Liver (tissue), 9 donors: Measurements from ENCODE around the gene CIITA. TPM values are rescaled to one million over a fixed set of nuclear protein-coding genes. Genes with fewer than 3 reads are reported as not detected.

Experiments
- DNase-seq: peaks from one replicate; pipeline ENCODE4 v3.0.0-alpha.2; 2017; ENCODE audit warnings: low spot score
- H3K27ac ChIP-seq, 2 donors: one replicate each; pipeline ENCODE4 v1.7.0; 2013; ENCODE audit warnings: inconsistent platforms in 2 of 2, low read length in 2 of 2, control low read depth in 1 of 2, low read depth in 1 of 2, mild to moderate bottlenecking in 1 of 2
- H3K27me3 ChIP-seq, 4 donors: one replicate each; pipeline versions ENCODE4 v1.6.1 to v1.7.0; 2013; ENCODE audit warnings: low read length in 3 of 4, inconsistent platforms in 1 of 4, mild to moderate bottlenecking in 1 of 4, moderate library complexity in 1 of 4; ENCODE audit not compliant: control insufficient read depth in 4 of 4, insufficient read depth in 4 of 4
- H3K36me3 ChIP-seq, 4 donors: one replicate each; pipeline versions ENCODE4 v1.6.1 to v1.7.0; 2013; ENCODE audit warnings: low read length in 3 of 4, mild to moderate bottlenecking in 3 of 4, low read depth in 1 of 4, moderate library complexity in 1 of 4; ENCODE audit not compliant: control insufficient read depth in 4 of 4, insufficient read depth in 3 of 4
- H3K4me1 ChIP-seq, 4 donors: one replicate each; pipeline versions ENCODE4 v1.6.1 to v1.7.0; 2013; ENCODE audit warnings: low read length in 3 of 4, mild to moderate bottlenecking in 3 of 4, moderate library complexity in 1 of 4; ENCODE audit not compliant: control insufficient read depth in 4 of 4, insufficient read depth in 4 of 4
- H3K4me3 ChIP-seq, 3 donors: one replicate each; pipeline versions ENCODE4 v1.6.1 to v1.7.0; 2013; ENCODE audit warnings: low read length in 3 of 3, control low read depth in 1 of 3, low read depth in 1 of 3, mild to moderate bottlenecking in 1 of 3
- H3K9ac ChIP-seq, 2 donors: one replicate each; pipeline ENCODE4 v1.7.0; 2013; ENCODE audit warnings: low read length in 2 of 2, mild to moderate bottlenecking in 2 of 2, moderate library complexity in 2 of 2, control low read depth in 1 of 2, low read depth in 1 of 2
- H3K9me3 ChIP-seq, 4 donors: one replicate each; pipeline versions ENCODE4 v1.6.1 to v1.7.0; 2013; ENCODE audit warnings: low read length in 3 of 4; ENCODE audit not compliant: control insufficient read depth in 4 of 4
- ATF3 ChIP-seq: IDR thresholded peaks from 2 replicates; pipeline ENCODE4 v1.6.1; 2016; ENCODE audit warnings: antibody characterized with exemption
- EGR1 ChIP-seq, 2 donors: IDR thresholded peaks; 2 replicates each; pipeline ENCODE4 v1.6.1; 2016 to 2018; ENCODE audit warnings: antibody characterized with exemption in 2 of 2, low read depth in 2 of 2
- FOXA2 ChIP-seq: IDR thresholded peaks from 2 replicates; pipeline ENCODE4 v1.6.1; 2016; ENCODE audit warnings: antibody characterized with exemption
- GABPA ChIP-seq, 2 donors: IDR thresholded peaks in 1 of 2; conservative IDR thresholded peaks in 1 of 2; 2 replicates each; pipeline ENCODE4 v1.6.1; 2016; ENCODE audit warnings: antibody characterized with exemption in 2 of 2, mild to moderate bottlenecking in 1 of 2, moderate library complexity in 1 of 2
- HNF4A ChIP-seq, 2 donors: conservative IDR thresholded peaks; 2 replicates each; pipeline ENCODE4 v1.6.1; 2016; ENCODE audit warnings: antibody characterized with exemption in 2 of 2, mild to moderate bottlenecking in 2 of 2
- HNF4G ChIP-seq: IDR thresholded peaks from 2 replicates; pipeline ENCODE4 v1.6.1; 2016; ENCODE audit warnings: antibody characterized with exemption
- JUND ChIP-seq, 2 donors: IDR thresholded peaks; 2 replicates each; pipeline ENCODE4 v1.6.1; 2016; ENCODE audit warnings: antibody characterized with exemption in 2 of 2
- NR2F2 ChIP-seq: IDR thresholded peaks from 2 replicates; pipeline ENCODE4 v1.6.1; 2016; ENCODE audit warnings: antibody characterized with exemption
- RAD21 ChIP-seq, 2 donors: IDR thresholded peaks; 2 replicates each; pipeline ENCODE4 v1.6.1; 2016; ENCODE audit warnings: antibody characterized with exemption in 2 of 2, mild to moderate bottlenecking in 2 of 2
- RXRA ChIP-seq, 2 donors: IDR thresholded peaks; 2 replicates each; pipeline ENCODE4 v1.6.1; 2017 to 2018; ENCODE audit warnings: antibody characterized with exemption in 2 of 2, mild to moderate bottlenecking in 1 of 2
- SP1 ChIP-seq: IDR thresholded peaks from 2 replicates; pipeline ENCODE4 v1.6.1; 2018; ENCODE audit warnings: antibody characterized with exemption, mild to moderate bottlenecking
- TAF1 ChIP-seq: conservative IDR thresholded peaks from 2 replicates; pipeline ENCODE4 v1.6.1; 2016; ENCODE audit warnings: antibody characterized with exemption, mild to moderate bottlenecking
- YY1 ChIP-seq: IDR thresholded peaks from 2 replicates; pipeline ENCODE4 v1.6.1; 2016; ENCODE audit warnings: antibody characterized with exemption, mild to moderate bottlenecking
- ZBTB33 ChIP-seq: IDR thresholded peaks from 2 replicates; pipeline ENCODE4 v1.6.1; 2016; ENCODE audit warnings: antibody characterized with exemption
- whole genome bisulfite sequencing: extraction: QIAGEN DNeasy Blood & Tissue Kit; methylation state at CpG from one replicate; pipeline ENCODE4 v1.1.7; 2013; 5-methylcytosine and 5-hydroxymethylcytosine counted together
- polyA plus RNA-seq, 2 donors: library from polyadenylated mRNA; stranded (reverse) in 1 of 2; unstranded in 1 of 2; fragments of 200-250 nt in 1 of 2; fragments of >200 nt in 1 of 2; fragmentation: Nextera tagmentation in 1 of 2; extraction: Ambion mirVana in 1 of 2; gene quantifications; one replicate each; pipeline versions ENCODE4 v1.2.1 to v1.2.3, GENCODE V29; 2013 to 2015
- total RNA-seq, 2 donors: library from RNA; depleted of rRNA; stranded (reverse); fragments of >200 nt; gene quantifications; one replicate each; pipeline ENCODE4 v1.2.3, GENCODE V29; 2014
- TF ChIP-seq, protein P1 (sequence below): IDR thresholded peaks from 2 replicates; pipeline ENCODE4 v1.6.1; 2016; ENCODE audit warnings: antibody characterized with exemption, mild to moderate bottlenecking
- TF ChIP-seq, protein P2 (sequence below): fragments of 150-350 bp; IDR thresholded peaks from 2 replicates; pipeline ENCODE4 v1.5.1; 2017; ENCODE audit warnings: improper control_type of control experiment, low read depth, low read length; ENCODE audit not compliant: missing input control
- TF ChIP-seq, protein P3 (sequence below): IDR thresholded peaks from 2 replicates; pipeline ENCODE4 v1.6.1; 2016; ENCODE audit warnings: antibody characterized with exemption
- donor health status: healthy.
- donor health status: healthy.
- donor health status: healthy.
- donor health status: healthy.
- donor health status: healthy.

The CIITA gene
- total and polyA plus RNA-seq, 4 donors = 1.6 to 4.2 (median 2.2) TPM

DNA sequence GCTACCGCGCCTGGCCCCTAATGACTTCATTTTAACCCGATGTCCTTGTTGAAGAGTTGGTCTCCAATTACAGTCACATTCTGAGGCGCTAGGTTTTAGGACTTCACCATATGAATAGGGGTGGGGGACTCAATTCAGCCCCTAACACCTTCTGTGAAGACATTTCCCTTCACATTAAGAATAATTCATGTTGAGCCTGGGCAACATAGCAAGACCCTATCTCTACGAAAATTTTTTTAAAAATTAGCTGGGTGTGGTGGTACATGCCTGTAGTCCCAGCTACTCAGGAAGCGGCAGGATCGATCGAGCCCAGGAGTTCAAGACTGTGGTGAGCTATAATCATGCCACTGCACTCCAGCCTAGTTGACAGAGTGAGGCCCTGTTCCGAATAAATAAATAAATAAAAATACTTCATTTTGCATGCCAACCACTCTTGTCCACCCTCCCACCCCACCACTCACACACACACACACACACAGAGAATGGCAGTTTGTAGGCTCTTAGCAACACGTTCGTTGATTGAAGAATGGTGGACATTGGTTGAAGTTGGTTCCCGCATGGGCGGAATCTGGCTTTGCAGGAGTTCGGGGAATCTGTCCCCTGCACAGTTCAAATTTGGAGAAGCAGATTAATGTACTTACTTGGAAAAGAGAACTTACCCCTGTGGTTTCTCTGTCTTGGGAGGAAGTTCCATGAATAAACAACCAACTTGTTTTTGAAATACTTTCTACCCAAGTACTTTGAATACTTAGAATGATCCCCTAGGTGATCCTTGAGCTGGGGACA is 30.6 kb upstream of the CIITA start (continued):
- TF ChIP-seq ATF3 = no peak

DNA sequence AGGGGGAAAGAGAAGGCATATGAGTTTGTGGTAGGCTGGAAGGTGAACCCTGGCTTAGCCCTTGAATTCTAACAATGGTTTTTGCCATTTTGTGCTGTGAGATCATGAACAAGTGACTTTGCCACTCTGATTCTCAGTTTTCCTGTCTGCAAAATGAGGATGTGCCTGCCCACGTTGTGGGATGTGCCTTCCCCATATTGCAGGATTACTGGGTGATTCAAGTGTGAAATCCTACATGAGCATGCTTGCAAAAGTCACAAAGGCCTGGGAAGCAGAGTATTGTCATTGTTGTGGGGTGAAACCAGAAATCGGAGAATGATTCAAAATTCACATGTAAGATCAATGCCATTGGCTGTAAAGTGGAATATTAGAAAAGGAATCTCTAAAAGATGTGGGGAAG is 29.8 kb upstream of the CIITA start:
- 55% methylated on average over 2 of the region's 2 CpGs for WGBS
- Histone ChIP-seq H3K4me3 (no peak overlapping the region), H3K27me3 (no peaks in the 10 kb centered on the region), H3K4me1 (no peaks in the 10 kb centered on the region), H3K9ac (no peak overlapping the region), H3K27ac (peak overlapping the region in 1 of 2 donors; percentile 9), H3K36me3 (no peaks in the 10 kb centered on the region), H3K9me3 (no peaks in the 10 kb centered on the region)
- TF ChIP-seq RXRA (IDR thresholded peaks at IDR 0.05) = no peak
- TF ChIP-seq, protein P1, sequence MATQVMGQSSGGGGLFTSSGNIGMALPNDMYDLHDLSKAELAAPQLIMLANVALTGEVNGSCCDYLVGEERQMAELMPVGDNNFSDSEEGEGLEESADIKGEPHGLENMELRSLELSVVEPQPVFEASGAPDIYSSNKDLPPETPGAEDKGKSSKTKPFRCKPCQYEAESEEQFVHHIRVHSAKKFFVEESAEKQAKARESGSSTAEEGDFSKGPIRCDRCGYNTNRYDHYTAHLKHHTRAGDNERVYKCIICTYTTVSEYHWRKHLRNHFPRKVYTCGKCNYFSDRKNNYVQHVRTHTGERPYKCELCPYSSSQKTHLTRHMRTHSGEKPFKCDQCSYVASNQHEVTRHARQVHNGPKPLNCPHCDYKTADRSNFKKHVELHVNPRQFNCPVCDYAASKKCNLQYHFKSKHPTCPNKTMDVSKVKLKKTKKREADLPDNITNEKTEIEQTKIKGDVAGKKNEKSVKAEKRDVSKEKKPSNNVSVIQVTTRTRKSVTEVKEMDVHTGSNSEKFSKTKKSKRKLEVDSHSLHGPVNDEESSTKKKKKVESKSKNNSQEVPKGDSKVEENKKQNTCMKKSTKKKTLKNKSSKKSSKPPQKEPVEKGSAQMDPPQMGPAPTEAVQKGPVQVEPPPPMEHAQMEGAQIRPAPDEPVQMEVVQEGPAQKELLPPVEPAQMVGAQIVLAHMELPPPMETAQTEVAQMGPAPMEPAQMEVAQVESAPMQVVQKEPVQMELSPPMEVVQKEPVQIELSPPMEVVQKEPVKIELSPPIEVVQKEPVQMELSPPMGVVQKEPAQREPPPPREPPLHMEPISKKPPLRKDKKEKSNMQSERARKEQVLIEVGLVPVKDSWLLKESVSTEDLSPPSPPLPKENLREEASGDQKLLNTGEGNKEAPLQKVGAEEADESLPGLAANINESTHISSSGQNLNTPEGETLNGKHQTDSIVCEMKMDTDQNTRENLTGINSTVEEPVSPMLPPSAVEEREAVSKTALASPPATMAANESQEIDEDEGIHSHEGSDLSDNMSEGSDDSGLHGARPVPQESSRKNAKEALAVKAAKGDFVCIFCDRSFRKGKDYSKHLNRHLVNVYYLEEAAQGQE = no peak
- TF ChIP-seq, protein P2, sequence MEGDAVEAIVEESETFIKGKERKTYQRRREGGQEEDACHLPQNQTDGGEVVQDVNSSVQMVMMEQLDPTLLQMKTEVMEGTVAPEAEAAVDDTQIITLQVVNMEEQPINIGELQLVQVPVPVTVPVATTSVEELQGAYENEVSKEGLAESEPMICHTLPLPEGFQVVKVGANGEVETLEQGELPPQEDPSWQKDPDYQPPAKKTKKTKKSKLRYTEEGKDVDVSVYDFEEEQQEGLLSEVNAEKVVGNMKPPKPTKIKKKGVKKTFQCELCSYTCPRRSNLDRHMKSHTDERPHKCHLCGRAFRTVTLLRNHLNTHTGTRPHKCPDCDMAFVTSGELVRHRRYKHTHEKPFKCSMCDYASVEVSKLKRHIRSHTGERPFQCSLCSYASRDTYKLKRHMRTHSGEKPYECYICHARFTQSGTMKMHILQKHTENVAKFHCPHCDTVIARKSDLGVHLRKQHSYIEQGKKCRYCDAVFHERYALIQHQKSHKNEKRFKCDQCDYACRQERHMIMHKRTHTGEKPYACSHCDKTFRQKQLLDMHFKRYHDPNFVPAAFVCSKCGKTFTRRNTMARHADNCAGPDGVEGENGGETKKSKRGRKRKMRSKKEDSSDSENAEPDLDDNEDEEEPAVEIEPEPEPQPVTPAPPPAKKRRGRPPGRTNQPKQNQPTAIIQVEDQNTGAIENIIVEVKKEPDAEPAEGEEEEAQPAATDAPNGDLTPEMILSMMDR = no peak
- TF ChIP-seq, protein P3, sequence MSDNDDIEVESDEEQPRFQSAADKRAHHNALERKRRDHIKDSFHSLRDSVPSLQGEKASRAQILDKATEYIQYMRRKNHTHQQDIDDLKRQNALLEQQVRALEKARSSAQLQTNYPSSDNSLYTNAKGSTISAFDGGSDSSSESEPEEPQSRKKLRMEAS = no peak
- TF ChIP-seq YY1 = no peak
- TF ChIP-seq ZBTB33 = no peak
- TF ChIP-seq SP1 = no peak
- TF ChIP-seq EGR1 (IDR thresholded peaks at IDR 0.05; ENCODE audit: low read depth in 2 of 2) = no peak
- no peak for TF ChIP-seq RAD21 (IDR thresholded peaks at IDR 0.05)
- no peak for TF ChIP-seq ATF3
- no peak for TF ChIP-seq GABPA (IDR thresholded peaks at IDR 0.05 in 1 of 2, conservative IDR thresholded peaks at IDR 0.05 in 1 of 2)
- TF ChIP-seq NR2F2 = no peak
- TF ChIP-seq HNF4G = no peak
- TF ChIP-seq FOXA2 = no peak
- TF ChIP-seq HNF4A (conservative IDR thresholded peaks at IDR 0.05) = no peak
- TF ChIP-seq JUND (IDR thresholded peaks at IDR 0.05) = no peak
- TF ChIP-seq TAF1 = no peak
- DNase-seq = no peak
